Measurements from ENCODE around the gene TMPRSS4. TPM values are rescaled to one million over a fixed set of nuclear protein-coding genes. Genes with fewer than 3 reads are reported as not detected.

TMPRSS4 gene, protein sequence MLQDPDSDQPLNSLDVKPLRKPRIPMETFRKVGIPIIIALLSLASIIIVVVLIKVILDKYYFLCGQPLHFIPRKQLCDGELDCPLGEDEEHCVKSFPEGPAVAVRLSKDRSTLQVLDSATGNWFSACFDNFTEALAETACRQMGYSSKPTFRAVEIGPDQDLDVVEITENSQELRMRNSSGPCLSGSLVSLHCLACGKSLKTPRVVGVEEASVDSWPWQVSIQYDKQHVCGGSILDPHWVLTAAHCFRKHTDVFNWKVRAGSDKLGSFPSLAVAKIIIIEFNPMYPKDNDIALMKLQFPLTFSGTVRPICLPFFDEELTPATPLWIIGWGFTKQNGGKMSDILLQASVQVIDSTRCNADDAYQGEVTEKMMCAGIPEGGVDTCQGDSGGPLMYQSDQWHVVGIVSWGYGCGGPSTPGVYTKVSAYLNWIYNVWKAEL
- not detected in 2 replicates for total RNA-seq (2014; rRNA removed; shearing (Covaris generic))

DNA sequence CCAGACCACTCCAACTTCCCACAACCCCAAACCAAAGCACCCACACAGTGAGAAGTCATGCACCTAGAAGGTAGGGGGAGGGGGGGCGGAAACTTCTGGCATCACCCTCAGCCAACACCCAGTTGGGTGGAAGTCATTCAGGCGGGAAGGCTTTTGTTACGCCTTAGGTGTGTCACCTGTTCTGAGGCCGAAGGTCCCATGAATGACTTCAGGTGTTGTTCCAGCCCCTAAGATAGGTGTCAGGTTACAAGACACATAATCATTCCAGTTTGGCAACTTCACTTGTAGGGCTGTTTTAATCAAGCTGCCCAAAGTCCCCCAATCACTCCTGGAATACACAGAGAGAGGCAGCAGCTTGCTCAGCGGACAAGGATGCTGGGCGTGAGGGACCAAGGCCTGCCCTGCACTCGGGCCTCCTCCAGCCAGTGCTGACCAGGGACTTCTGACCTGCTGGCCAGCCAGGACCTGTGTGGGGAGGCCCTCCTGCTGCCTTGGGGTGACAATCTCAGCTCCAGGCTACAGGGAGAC is at the start of gene TMPRSS4:
TSS of gene TMPRSS4 (plus strand) at position 325 of the 528 bp plus-strand sequence. CDS start 225 bp downstream, outside the sequence.
- no peak for DNase-seq (ENCODE audit: low read depth)

DNA sequence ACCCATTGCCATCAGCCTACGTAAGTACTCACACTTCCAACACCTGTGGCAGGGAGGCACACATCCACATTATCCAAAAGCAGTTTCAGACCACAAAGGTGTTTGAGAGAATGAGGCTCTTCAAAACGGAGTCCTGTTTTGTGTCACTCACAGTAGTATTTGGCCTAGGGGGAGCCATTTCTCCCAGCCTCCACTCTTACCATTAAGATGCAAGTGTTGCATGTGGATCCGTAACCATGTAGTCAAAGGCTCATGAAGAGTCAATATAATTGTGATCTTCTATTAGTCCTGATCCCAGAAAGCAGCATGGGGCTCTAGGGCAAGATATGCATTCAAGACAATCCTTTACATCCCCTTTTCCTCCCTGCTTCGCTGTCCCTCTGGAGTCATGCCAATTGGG is 49.2 kb upstream of the TMPRSS4 start:
- DNase-seq (ENCODE audit: low read depth), result no peak

DNA sequence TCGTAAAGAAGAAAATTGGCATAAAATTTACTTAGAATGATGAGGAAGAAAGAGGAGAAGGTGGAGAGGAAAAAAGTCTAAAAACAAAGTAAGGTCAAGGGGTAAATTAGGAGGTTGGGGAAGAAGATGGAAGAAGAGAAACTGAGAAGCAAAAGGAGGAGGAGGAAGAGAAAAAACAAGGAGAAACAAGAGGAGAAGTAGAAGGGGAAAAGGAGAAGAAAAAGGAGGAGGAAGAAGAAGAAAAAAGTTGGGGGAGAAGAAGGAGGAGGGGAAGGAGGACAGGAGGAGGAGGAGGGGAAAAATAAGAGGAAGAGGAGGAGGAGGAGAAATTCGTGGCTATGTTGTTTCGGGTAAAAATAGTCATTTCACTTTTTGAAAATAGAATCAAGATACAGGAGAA is 48.3 kb upstream of the TMPRSS4 start:
- DNase-seq (ENCODE audit: low read depth), result no peak

DNA sequence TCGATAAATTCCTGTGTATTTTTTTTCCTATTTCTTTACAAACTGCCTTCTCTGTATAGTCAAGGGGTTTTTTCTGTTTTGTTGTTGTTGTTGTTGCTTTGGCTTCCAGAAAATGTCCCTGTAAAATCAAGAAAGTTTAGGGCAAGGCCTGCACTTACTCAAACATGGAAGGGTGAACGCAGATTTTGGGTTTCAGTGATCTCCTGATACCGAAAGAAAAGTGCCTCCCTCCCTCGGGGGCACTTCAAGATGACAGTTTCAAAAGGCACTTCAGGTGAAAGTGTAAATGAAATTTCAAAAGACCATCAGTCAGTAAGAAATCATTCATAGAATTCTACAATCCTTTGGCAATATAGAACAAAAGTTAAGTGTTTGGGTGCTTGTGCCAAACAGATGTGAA is 43.4 kb upstream of the TMPRSS4 start:
- DNase-seq (ENCODE audit: low read depth), result no peak

DNA sequence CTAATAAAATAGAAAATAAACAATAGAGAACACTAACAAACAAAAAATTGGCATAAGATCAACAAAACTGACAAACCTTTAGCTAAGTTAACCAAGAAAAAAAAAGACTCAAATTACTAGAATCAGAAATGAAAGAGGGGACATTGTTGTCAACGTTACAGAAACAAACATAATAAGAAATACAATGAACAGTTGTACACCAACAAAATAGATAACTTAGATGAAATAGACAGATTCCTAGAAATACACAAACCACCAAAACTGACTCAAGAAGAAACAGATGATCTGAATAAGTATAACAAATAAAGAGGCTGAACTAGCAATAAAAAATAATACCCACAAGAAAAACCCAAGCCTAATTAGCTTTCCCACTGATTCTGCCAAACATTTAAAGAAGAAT is 34.7 kb upstream of the TMPRSS4 start:
- DNase-seq (ENCODE audit: low read depth), result no peak

DNA sequence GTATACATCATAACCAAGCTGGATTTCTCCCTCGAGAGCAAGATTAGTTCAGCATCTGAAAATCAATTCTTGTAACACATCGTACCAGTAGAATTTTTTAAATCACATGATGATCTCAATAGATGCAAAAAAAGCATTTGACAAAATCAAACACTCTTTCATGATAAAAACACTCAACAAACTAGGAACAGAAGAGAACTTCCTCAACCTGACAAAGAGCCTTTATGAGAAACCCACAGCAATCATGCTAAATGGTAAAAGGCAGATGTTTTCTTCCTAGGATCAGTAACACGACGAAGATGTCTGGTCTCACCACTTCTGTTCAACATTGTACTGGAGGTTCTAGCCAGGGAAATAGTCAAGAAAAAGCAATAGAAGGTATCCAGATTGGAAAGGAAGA is 34.1 kb upstream of the TMPRSS4 start:
- no peak for DNase-seq (ENCODE audit: low read depth)

DNA sequence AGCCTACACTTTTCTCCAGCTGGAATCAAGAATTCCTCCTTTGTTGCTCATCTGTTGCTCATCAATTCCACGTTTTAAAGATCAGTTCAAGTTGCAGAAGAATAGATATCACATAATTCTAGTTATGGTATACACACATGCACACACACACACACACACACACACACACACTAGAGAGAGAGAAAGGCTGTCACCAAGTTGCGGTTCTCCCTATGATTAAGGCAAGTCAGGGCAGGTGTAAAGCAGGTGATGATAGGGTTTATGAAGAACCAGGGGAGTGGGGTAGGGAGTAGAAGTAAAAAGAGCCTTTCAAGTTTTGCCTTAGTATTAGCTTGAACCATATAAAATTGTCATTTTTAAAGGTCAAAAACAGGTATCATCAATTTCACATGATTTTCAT is 31.7 kb upstream of the TMPRSS4 start:
- no peak for DNase-seq (ENCODE audit: low read depth)

DNA sequence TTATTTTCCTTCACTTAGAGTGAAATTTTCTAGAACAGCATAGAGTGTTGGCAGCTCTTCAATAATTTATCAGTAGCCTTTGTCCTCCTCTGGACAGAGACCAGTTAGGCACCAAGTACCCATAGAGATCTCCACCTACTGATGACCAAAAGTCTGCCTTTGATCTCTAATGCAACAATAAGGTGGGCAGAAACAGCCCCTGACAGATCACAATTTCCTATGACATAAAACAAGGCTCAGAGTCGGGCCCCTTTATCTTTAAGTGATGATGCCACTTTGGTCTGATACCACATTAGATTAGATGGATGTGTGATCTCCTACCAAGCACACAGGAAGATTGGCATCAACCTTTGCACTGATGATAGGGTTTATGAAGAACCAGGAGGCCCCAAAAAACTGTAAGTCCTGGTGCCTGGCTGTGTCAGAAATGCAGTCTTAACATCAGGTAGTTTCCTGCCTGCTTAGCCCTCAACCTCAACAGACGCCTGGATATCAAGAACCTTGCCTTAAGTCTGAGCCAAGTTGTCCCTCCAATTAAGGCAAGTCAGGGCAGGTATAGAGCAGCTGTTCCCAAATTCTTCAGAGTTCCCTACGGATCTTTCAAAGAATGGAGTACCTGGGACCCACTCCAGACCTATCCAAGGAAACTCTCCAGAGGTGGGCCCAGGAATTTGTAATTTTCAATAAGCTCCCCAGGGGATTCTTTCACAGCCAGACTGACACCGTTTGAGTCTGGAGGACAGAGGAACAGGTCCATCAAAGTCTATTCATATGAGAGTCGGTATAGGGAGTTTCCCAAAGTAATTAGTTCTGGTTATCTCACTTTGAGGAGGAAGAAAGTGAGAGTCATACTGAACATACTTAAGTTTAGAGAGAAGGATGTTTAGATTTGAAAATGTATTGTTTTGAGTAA is 30.6 kb upstream of the TMPRSS4 start:
- DNase-seq (ENCODE audit: low read depth), result no peak

DNA sequence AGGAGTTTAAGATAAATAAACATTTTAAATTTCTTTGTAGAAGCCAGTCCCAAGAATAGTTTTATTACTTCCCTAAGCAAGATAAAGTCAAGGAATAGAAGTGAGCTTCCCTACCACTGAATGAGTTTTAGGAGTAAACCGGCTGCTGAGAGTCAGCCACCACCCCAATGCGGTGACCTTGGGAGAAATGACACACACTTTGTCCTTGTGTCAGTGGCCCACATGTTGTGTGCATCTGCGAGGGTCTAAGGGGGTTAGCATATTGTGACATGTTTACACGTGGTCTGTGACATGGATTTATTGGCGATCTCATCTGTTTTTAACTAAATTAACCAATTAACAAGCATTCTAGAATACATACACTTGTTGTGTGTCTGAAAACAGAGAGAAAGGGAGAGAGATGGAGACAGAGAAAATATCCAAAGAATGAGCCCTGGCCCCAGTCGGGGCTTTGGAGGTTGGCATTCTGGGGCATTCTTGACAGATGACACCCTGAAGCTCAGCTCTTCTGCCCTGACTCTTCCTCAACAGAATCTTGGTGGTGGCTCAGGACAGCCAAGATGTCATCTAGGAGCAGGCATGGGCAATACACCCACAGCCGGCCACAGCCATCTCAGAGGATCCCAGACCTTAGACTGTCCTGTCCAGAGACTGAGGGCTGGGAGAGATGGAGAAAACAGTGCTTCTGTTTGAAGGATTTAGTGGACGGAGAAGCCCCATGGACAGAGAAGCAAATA is 29.7 kb upstream of the TMPRSS4 start:
- no peak for DNase-seq (ENCODE audit: low read depth)

DNA sequence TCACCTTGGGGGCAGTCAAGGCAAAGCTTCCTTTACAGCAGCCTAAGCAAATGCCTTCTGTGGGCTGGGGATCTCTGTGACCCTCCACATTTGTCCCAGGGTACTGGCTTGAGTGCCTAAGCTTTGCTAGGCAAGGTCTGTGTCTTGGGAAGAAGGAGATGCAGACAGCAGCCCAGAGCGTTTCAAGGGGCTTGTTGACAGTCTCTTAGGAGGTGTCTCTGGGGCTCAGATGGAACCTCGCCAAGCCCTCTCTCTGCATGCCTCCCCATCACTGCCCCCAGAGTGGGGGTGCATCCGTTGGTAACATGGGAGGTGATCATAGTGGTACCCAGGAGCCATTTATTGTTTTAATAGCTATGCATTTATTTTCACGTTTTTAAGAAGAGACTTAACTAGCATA is 29.1 kb upstream of the TMPRSS4 start:
- no peak for DNase-seq (ENCODE audit: low read depth)

DNA sequence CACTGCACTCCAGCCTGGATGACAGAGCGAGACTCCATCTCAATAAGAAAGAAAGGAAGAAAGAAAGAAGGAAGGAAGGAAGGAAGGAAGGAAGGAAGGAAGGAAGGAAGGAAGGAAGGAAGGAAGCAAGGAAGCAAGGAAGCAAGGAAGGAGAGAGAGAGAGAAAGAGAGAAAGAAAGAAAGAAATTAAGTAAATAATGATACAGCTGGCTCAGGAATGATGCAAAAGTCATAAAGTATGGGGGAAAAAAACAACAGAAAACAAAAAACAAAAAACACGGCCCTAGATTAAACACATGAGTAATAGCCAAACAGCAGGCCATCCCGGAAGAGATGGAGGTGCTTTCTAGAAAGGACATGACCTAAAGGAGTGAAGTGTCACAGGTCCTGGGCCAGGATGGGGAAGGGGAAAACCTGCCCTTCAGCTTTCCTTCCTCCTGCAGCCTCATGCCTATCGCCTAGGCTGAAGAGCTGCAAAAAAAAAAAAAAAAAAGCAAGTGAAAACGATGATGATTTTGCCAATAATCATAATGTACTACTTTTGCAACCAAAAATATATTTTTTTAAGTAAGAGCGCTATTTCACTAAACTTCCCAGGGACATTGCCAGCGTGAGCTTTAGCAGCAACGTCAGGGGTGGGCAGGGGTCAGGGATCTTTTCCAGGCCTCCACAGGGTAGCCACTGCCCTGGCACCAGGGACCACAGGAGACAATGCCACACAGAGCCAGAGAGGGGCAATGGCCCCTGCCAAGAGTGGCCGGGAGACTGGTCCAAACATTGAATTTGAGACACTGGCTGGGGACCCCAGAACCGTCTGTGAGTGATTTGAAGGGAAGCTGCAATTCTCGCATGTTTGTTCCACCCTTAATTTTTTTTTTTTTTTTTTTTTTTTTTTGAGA is 28.2 kb upstream of the TMPRSS4 start:
- no peak for DNase-seq (ENCODE audit: low read depth)

DNA sequence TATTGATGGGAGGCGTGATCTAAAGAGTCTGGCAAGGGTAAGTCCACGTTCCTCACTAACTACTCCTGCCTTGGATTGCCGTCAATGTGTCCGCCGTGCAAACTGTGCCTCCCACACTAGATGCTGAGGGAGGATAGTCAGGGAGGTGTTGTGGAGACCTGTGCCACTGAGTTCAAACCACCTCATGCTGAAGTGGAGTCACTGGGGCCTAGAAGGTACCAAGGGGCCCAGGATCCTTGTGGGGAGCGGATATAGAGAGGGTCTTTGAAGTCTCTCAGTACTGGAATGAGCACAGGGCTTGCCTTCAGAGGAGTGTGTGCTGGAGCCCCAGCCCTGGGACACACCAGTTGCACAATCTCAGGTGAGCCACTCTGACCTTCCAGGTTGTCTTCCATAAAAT is 27.1 kb upstream of the TMPRSS4 start:
- DNase-seq (ENCODE audit: low read depth), result no peak

DNA sequence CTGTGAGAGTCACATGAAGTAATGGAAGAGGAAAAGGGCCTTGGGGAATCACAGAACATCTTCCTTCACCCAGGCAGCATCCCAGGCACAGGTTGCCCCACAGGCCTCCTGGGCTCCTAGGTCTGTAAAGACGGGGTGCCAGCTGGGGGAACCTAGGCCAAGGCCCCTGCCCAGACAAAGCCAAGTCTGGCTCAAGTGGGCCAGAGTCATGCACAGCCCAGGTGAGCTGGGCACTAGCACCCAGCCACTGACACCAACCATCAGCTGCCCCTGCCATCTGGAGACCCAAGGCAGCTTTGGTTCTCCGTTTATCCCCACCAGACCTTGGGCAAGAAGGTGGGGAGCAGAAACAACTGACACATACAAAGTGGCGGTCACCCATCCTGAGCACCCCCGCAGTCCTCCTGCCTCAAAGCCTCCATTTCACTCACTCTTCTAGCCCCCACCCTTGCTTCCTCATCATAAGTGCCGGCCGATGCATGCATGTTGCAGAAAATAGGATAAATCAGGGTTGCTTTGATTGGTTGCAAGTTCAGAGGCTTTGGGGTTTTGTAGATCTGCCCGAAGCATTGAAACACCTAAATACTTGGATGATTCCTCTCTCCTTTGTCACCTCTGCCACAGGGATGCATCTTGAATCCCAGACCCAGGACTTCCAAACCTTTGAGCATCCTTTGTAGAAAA is 26.5 kb upstream of the TMPRSS4 start:
- DNase-seq (ENCODE audit: low read depth), result no peak

DNA sequence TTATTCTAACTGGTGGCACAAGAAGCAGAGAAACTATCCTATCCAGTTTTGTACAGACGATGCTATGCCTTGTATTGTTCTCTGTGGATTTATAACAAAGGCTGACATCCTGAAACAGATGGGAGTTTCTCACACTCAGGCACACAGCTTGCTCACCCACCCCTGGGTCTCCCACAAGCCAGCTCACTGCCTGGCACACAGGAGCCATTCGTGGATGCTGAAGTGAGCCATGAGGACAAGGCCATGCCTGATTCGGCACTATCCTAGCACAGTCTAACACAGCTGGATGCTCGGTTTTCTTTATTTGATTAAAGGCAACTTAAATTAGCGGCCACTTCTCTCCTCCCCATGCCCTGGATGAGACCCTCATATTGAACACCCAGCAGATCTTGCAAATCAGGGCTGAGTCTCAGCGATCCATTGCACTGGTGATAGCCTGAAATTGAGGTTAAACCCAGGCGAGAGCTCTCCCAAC is 25.7 kb upstream of the TMPRSS4 start:
- no peak for DNase-seq (ENCODE audit: low read depth)

DNA sequence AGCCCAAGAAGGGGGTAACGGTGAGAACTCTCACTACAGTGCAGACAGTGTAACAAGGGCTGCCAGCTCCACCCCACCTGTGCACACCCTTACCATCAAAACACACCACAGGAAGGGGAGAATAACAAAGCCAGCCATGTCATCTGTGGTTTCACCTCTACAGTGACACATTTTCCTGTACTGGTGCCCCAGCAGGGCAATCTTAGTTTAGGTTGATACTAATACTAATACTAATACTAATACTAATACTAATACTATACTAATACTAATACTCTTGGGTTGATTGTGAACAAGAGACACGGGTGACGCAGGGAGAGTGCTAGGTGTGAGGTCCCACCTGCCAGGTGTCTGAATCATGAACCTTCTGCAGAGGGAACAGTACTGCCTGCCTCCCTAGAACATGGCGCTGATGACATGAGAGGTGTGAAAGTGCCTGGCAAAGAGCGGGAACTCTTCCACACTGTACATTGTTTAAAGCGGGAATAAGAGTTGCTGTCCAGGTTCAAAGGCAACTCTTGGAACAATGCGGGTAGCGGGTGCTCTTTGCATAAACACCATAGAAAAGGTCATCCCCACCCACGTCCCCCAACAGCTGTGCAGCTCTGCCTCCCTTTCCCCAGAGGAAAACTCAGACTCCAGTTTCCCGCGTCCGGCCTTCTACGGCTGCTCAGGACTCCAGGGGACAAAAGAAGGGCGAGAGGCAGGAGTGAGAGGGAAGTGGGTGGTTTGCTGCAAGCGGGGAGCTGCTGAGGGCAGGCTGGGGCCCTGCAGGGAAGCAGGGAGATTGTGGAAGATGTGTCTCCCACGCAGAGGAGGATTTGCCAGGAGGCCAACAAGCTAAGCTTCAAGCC is 25.0 kb upstream of the TMPRSS4 start:
- no peak for DNase-seq (ENCODE audit: low read depth)

DNA sequence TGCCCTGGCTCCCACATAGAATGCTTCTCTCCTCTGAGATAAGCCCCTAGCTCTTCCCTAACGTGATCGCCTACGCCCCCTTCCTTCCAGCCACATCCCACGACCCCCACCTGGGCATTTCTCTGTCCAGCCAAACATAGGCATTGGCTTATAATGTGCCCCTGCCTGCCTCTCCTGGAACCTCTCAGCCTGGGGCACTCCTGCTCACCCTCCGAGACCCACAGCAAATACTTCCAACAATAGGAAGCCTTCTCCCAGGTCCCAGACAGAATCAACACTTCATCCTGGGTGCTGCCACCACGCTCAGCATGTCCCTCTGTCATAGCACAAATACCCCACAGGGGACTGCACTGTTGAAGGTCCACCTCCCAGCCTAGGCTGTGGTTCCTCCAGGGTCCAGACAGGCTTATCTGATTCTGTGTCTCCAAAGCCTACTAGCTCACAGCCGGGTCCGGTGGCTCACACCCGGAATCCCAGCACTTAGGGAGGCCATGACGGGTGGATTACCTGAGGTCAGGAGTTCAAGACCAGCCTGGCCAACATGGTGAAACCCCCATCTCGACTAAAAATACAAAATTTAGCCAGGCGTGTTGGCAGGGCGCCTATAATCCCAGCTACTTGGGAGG is 24.2 kb upstream of the TMPRSS4 start:
- no peak for DNase-seq (ENCODE audit: low read depth)

DNA sequence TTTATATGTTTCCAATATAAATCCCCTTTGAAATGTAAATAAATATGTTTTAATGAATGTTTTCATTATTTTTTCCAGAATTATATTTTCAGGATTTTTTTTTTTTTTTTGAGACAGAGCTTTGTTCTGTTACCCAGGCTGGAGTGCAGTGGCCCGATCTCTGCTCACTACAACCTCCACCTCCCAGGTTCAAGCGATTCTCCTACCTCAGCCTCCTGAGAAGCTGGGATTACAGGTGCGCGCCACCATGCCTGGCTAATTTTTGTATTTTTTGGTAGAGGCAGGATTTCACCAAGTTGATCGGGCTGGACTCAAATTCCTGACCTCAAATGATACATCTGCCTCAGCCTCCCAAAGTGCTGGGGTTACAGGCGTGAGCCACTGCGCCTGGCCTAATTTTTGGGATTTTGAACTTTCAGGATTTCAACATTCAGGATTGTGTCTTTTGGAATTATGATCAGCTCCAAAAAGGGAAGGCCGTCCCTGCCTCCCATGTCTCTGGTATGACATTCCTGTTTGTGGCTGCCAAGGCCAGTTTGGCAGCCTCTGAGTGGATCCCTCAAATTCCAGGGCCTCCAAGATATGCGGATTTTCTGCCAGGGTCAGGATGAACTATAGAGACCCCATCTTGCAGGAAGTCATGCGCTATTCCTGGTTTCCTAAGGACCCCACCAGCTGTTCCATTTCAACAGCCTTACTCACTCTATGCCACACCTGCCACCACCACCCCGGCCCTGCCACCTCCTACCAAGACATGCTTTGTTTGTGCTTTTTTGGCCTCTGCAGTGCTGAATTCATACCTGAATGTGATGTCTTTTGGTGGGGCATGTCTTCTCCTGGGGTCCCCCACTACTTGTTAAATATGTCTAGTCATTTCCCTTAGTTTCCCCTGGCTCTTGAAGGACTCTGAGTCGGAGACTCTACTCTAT is 21.9 kb upstream of the TMPRSS4 start:
- DNase-seq (ENCODE audit: low read depth), result no peak

Data from M059J (cell line).